MM.1S (cell line): ENCODE measurements around the gene CCDC157.

Experiments used
- DNase-seq: peaks from one replicate; pipeline ENCODE4 v3.0.0-alpha.2; 2015
- H2AFZ ChIP-seq: fragments of 300-600 bp; sonication (generic); 2 replicates; pipeline ENCODE4 v1.6.0; 2016; ENCODE audit warnings: antibody characterized with exemption, low read length
- H3F3A ChIP-seq: fragments of 300-600 bp; sonication (generic); 2 replicates; pipeline ENCODE4 v1.6.1; 2016; ENCODE audit warnings: mild to moderate bottlenecking, antibody characterized with exemption, low read length, moderate library complexity, mixed read lengths; ENCODE audit not compliant: insufficient read depth
- H3K27ac ChIP-seq: fragments of 300-600 bp; sonication (generic); 2 replicates; pipeline ENCODE4 v1.5.1; 2016; ENCODE audit warnings: mild to moderate bottlenecking, low read length
- H3K27me3 ChIP-seq: fragments of 300-600 bp; sonication (generic); replicated peaks from 2 replicates; pipeline ENCODE4 v1.6.0; 2016; ENCODE audit warnings: low read length; ENCODE audit not compliant: insufficient read depth
- H3K36me3 ChIP-seq: fragments of 300-600 bp; sonication (generic); replicated peaks from 2 replicates; pipeline ENCODE4 v1.6.1; 2016; ENCODE audit warnings: mild to moderate bottlenecking, low read length, mixed read lengths; ENCODE audit not compliant: insufficient read depth
- H3K4me1 ChIP-seq: fragments of 300-600 bp; sonication (generic); 2 replicates; pipeline ENCODE4 v1.6.1; 2016; ENCODE audit warnings: low read length, mixed read lengths
- H3K4me2 ChIP-seq: fragments of 300-600 bp; sonication (generic); 2 replicates; pipeline ENCODE4 v1.6.0; 2016; ENCODE audit warnings: low read depth, low read length
- H3K4me3 ChIP-seq: fragments of 300-600 bp; sonication (generic); 2 replicates; pipeline ENCODE4 v1.5.1; 2016; ENCODE audit warnings: low read length, mixed read lengths
- H3K79me2 ChIP-seq: fragments of 300-600 bp; sonication (generic); 2 replicates; pipeline ENCODE4 v1.6.1; 2016; ENCODE audit warnings: mixed run types, low read length, mixed read lengths
- H3K9ac ChIP-seq: fragments of 300-600 bp; sonication (generic); 2 replicates; pipeline ENCODE4 v1.6.1; 2016; ENCODE audit warnings: low read length, mixed read lengths
- H3K9me2 ChIP-seq: fragments of 300-600 bp; sonication (generic); replicated peaks from 2 replicates; pipeline ENCODE4 v1.6.1; 2016; ENCODE audit warnings: mild to moderate bottlenecking, low read length, mixed read lengths; ENCODE audit not compliant: insufficient read depth
- H3K9me3 ChIP-seq: fragments of 300-600 bp; sonication (generic); replicated peaks from 2 replicates; pipeline ENCODE4 v1.6.1; 2016; ENCODE audit warnings: mild to moderate bottlenecking, low read length, mixed read lengths; ENCODE audit not compliant: insufficient read depth
- H4K20me1 ChIP-seq: fragments of 300-600 bp; sonication (generic); 2 replicates; pipeline ENCODE4 v1.6.1; 2016; ENCODE audit warnings: mild to moderate bottlenecking, low read length, moderate library complexity, mixed read lengths; ENCODE audit not compliant: insufficient read depth
- CTCF ChIP-seq: fragments of 300-600 bp; sonication (generic); IDR thresholded peaks from 2 replicates; pipeline ENCODE4 v1.5.1; 2016; ENCODE audit warnings: antibody characterized with exemption, low read length, mixed read lengths
- EZH2 ChIP-seq: fragments of 300-600 bp; sonication (generic); optimal IDR thresholded peaks from 2 replicates; pipeline ENCODE3; 2017; ENCODE audit warnings: low read depth, mild to moderate bottlenecking, antibody characterized with exemption, low read length, mixed read lengths
- EZH2phosphoT487 ChIP-seq: fragments of 300-600 bp; sonication (generic); IDR thresholded peaks from 2 replicates; pipeline ENCODE4 v1.6.1; 2018; ENCODE audit warnings: antibody characterized with exemption, low read length

Gene CCDC157

GRCh38 chr22:30393322-30393680 lies 36.5 kb downstream of the CCDC157 start:
- Histone ChIP-seq H3F3A (no peaks in the 10 kb centered on the region), H3K27ac (no peak overlapping the region), H4K20me1 (no peaks in the 10 kb centered on the region), H3K4me2 (no peak overlapping the region), H3K79me2 (no peaks in the 10 kb centered on the region), H3K36me3 (no peaks in the 10 kb centered on the region), H3K27me3 (peaks cover 12% of the 10 kb centered on the region), H3K9me2 (no peaks in the 10 kb centered on the region), H2AFZ (no peak overlapping the region), H3K9ac (no peak overlapping the region), H3K4me3 (no peak overlapping the region), H3K4me1 (peaks cover 6% of the 10 kb centered on the region), H3K9me3 (no peaks in the 10 kb centered on the region)
- no peak for TF ChIP-seq EZH2phosphoT487
- no peak for TF ChIP-seq CTCF
- TF ChIP-seq EZH2: no peak
- DNase-seq: no peak

GRCh38 chr22:30393885-30394284 lies 37.1 kb downstream of the CCDC157 start:
- Histone ChIP-seq H3K27ac (no peak overlapping the region), H3K36me3 (no peaks in the 10 kb centered on the region), H3K9me2 (no peaks in the 10 kb centered on the region), H3K4me3 (no peak overlapping the region), H3K79me2 (no peaks in the 10 kb centered on the region), H3K9ac (no peak overlapping the region), H4K20me1 (no peaks in the 10 kb centered on the region), H2AFZ (no peak overlapping the region), H3K4me2 (no peak overlapping the region), H3K9me3 (no peaks in the 10 kb centered on the region), H3F3A (no peaks in the 10 kb centered on the region), H3K4me1 (peaks cover 6% of the 10 kb centered on the region), H3K27me3 (peaks cover 18% of the 10 kb centered on the region)
- no peak for DNase-seq
- TF ChIP-seq EZH2phosphoT487 (no peak), CTCF (no peak), EZH2 (no peak)

- peak within 1 kb of the TSS; percentile 61 for H2AFZ ChIP-seq
- H3K9me3 ChIP-seq: no peaks in the 10 kb centered on the region
- no peak for TF ChIP-seq CTCF
- H3K79me2 ChIP-seq: no peaks in the 10 kb centered on the region
- no peaks in the 10 kb centered on the region for H3K4me1 ChIP-seq
- peak within 1 kb of the TSS; percentile 59 for H3K4me3 ChIP-seq
- H3K9ac ChIP-seq: peak within 1 kb of the TSS; percentile 21; the same call in 1 of the 2 replicates
- H3K27ac ChIP-seq: no peak within 1 kb of the TSS
- peak; percentile 29 for DNase-seq
- H3K4me2 ChIP-seq: peak within 1 kb of the TSS; percentile 85
- peaks cover 20% of the 10 kb centered on the region for H3K27me3 ChIP-seq
- H3K36me3 ChIP-seq: no peaks in the 10 kb centered on the region
- H3K9me2 ChIP-seq: no peaks in the 10 kb centered on the region
- no peaks in the 10 kb centered on the region for H4K20me1 ChIP-seq
- H3F3A ChIP-seq: no peaks in the 10 kb centered on the region
Observed at GRCh38 chr22:30396871-30397655, 40.3 kb downstream of the CCDC157 start, which contains the start of gene SEC14L2. Gene SEC14L2 (plus strand): TSS chr22:30397018. CDS start chr22:30397117, 99 bp downstream.
